HG03432 (cell line): ENCODE data around the gene ZNF157.

Experiments
- ATAC-seq: cut with Tn5 transposase; IDR thresholded peaks from one replicate; pipeline ENCODE4 v1.9.1; 2021; ENCODE audit warnings: mild to moderate bottlenecking, moderate library complexity; ENCODE audit not compliant: unreplicated experiment

The ZNF157 gene

GRCh38 chrX:47446431-47446830 is 76.1 kb downstream of the ZNF157 start:
- ATAC-seq = no peak

GRCh38 chrX:47446971-47447370 is 76.6 kb downstream of the ZNF157 start:
- ATAC-seq = no peak

GRCh38 chrX:47447607-47448006 is 77.2 kb downstream of the ZNF157 start:
- no peak for ATAC-seq

GRCh38 chrX:47448165-47448806 is 77.9 kb downstream of the ZNF157 start:
- ATAC-seq = no peak

DNA sequence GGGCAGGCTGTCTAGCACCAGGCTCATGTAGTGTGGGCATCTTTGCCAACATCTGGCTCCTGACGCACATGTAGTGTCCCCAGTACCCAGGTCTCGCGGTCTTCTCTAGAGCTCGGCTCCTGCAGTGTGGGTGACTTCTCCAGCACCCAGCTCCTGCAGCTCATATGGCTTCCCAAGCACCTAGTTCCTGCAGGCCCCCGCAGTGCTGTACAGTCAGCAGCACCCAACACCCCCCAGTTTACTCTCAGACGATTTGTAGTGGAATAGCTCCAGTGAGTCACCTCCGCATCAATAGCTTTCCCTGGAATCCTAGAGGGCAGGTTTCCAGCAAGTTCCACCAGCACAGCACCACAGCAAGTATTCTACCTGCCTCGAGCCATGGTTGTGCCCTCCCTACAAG is 81.7 kb downstream of the ZNF157 start:
- ATAC-seq = no peak

DNA sequence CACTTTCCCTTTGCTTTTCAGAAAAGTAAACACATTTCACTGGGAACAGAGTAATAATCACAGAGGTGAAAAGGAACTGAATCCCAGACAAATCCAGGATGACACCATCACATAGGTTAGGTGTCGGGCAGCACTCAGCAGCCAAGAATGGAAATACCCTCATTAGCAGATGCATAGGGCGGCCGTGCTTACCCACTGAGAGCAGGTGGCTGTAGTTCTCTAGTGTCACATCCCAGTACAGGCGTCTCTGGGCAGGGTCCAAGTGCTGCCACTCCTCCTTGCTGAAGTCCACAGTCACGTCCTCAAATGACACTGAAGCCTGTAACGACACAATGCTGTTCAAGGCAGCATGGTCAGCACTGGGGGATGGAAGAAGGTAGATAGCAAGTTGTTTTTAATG is 85.7 kb downstream of the ZNF157 start:
- ATAC-seq = no peak

DNA sequence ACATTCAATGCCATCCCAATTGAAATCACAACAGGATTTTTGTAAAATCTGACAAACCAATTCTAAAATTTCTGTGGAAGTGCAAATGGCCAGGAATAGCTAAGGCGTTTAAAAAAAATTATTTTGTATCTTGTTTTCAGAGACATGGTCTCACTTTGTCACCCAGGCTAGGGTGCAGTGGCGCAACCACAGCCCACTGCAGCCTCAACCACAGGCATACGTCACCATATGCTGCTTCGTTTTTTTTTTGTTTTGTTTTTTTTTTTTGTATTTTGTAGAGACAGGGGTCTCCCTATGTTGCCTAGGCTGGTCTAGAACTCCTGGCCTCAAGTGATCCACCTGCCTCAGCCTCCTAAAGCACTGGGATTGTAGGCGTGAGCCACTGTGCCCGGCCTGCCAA is 88.2 kb downstream of the ZNF157 start:
- no peak for ATAC-seq

- no peak for ATAC-seq
Measured at GRCh38 chrX:47460561-47460960, 90.2 kb downstream of the ZNF157 start.
